ENCODE measurements around the gene RIPPLY3. TPM values are rescaled to one million over a fixed set of nuclear protein-coding genes. Genes with fewer than 3 reads are reported as not detected.

RIPPLY3 gene
- total RNA-seq, 1 donor from 2014 or later = not detected

- peaks cover 1% of the 10 kb centered on the region for H3K36me3 Mint-ChIP-seq (ENCODE audit: low read depth, unreplicated experiment)
- H3K27me3 Mint-ChIP-seq (ENCODE audit: low read depth, unreplicated experiment) = peaks cover 3% of the 10 kb centered on the region
- Histone ChIP-seq H3K79me2 (ENCODE audit: insufficient read depth, low read length) (no peaks in the 10 kb centered on the region), H3K27ac (ENCODE audit: low read depth, low read length) (no peak overlapping the region), H3K9ac (ENCODE audit: low read length) (peak overlapping the region; percentile 55), H3K27me3 (ENCODE audit: insufficient read depth, low read length) (no peaks in the 10 kb centered on the region), H2AFZ (ENCODE audit: low read depth, low read length) (peak overlapping the region; percentile 60), H3K4me1 (ENCODE audit: insufficient read depth, low read length) (peaks cover 15% of the 10 kb centered on the region), H3K4me3 (ENCODE audit: insufficient read depth, low read depth, low read length) (peak overlapping the region; percentile 48), H3K4me2 (ENCODE audit: low read length) (peak overlapping the region; percentile 85), H3K36me3 (ENCODE audit: insufficient read depth, low read length) (no peaks in the 10 kb centered on the region), H4K20me1 (ENCODE audit: insufficient read depth, low read length) (peaks cover 5% of the 10 kb centered on the region), H3K9me3 (ENCODE audit: insufficient read depth, low read depth, low read length) (no peaks in the 10 kb centered on the region)
- H3K4me3 Mint-ChIP-seq (ENCODE audit: unreplicated experiment) = peak overlapping the region; percentile 76
- TF ChIP-seq CTCF (IDR thresholded peaks at IDR 0.05; ENCODE audit: insufficient read depth, low read depth, low read length) (no peak), EZH2 (IDR thresholded peaks at IDR 0.05; ENCODE audit: insufficient read depth, low read length) (no peak)
- no peaks in the 10 kb centered on the region for H3K9me3 Mint-ChIP-seq (ENCODE audit: unreplicated experiment)
- no peak for FAIRE-seq
- DNase-seq (ENCODE audit: low read depth) = no peak
- no peak overlapping the region for H3K27ac Mint-ChIP-seq (ENCODE audit: unreplicated experiment)
- peaks cover 5% of the 10 kb centered on the region for H3K4me1 Mint-ChIP-seq (ENCODE audit: low read depth, unreplicated experiment)
Observed at GRCh38 chr21:36980280-36981048, 26.0 kb upstream of the RIPPLY3 start.

GRCh38 chr21:36981049-36981391, 25.5 kb upstream of the RIPPLY3 start:
- Histone ChIP-seq H3K4me1 (ENCODE audit: insufficient read depth, low read length) (peaks cover 15% of the 10 kb centered on the region), H3K27ac (ENCODE audit: low read depth, low read length) (no peak overlapping the region), H4K20me1 (ENCODE audit: insufficient read depth, low read length) (peaks cover 5% of the 10 kb centered on the region), H3K4me3 (ENCODE audit: insufficient read depth, low read depth, low read length) (peak overlapping the region; percentile 48), H3K36me3 (ENCODE audit: insufficient read depth, low read length) (no peaks in the 10 kb centered on the region), H2AFZ (ENCODE audit: low read depth, low read length) (peak overlapping the region; percentile 60), H3K9ac (ENCODE audit: low read length) (peak overlapping the region; percentile 55), H3K4me2 (ENCODE audit: low read length) (peak overlapping the region; percentile 85), H3K79me2 (ENCODE audit: insufficient read depth, low read length) (no peaks in the 10 kb centered on the region), H3K27me3 (ENCODE audit: insufficient read depth, low read length) (no peaks in the 10 kb centered on the region), H3K9me3 (ENCODE audit: insufficient read depth, low read depth, low read length) (no peaks in the 10 kb centered on the region)
- DNase-seq (ENCODE audit: low read depth) (no peak), FAIRE-seq (no peak)
- H3K36me3 Mint-ChIP-seq (ENCODE audit: low read depth, unreplicated experiment) = peaks cover 4% of the 10 kb centered on the region
- H3K27me3 Mint-ChIP-seq (ENCODE audit: low read depth, unreplicated experiment) = peaks cover 3% of the 10 kb centered on the region
- no peak overlapping the region for H3K4me3 Mint-ChIP-seq (ENCODE audit: unreplicated experiment)
- H3K4me1 Mint-ChIP-seq (ENCODE audit: low read depth, unreplicated experiment) = peaks cover 5% of the 10 kb centered on the region
- no peak overlapping the region for H3K27ac Mint-ChIP-seq (ENCODE audit: unreplicated experiment)
- no peaks in the 10 kb centered on the region for H3K9me3 Mint-ChIP-seq (ENCODE audit: unreplicated experiment)
- TF ChIP-seq EZH2 (IDR thresholded peaks at IDR 0.05; ENCODE audit: insufficient read depth, low read length) (no peak), CTCF (IDR thresholded peaks at IDR 0.05; ENCODE audit: insufficient read depth, low read depth, low read length) (no peak)
